HepG2 (cell line): ENCODE results near the gene SSR2. TPM values are rescaled to one million over a fixed set of nuclear protein-coding genes. Genes with fewer than 3 reads are reported as not detected.

ENCODE experiments used
- CHCHD3 ChIP-seq: sonication (generic); formaldehyde crosslinking; IDR thresholded peaks from 2 replicates; pipeline ENCODE4 v1.8.0; 2022; ENCODE audit warnings: mild to moderate bottlenecking, missing genetic modification reagents, moderate library complexity
- ELF1 ChIP-seq: sonication (generic); formaldehyde crosslinking; IDR thresholded peaks from 2 replicates; pipeline ENCODE4 v1.4.0; 2020; ENCODE audit warnings: missing genetic modification reagents
- FOSL2 ChIP-seq: sonication (generic); formaldehyde crosslinking; IDR thresholded peaks from 2 replicates; pipeline ENCODE4 v1.4.0; 2020; ENCODE audit warnings: missing genetic modification reagents
- MBD4 ChIP-seq: IDR thresholded peaks from 2 replicates; pipeline ENCODE4 v1.6.1; 2012; ENCODE audit warnings: low read length, inconsistent platforms, borderline replicate concordance
- MEIS1 ChIP-seq: sonication (generic); formaldehyde crosslinking; IDR thresholded peaks from 2 replicates; pipeline ENCODE4 v1.9.0; 2021; ENCODE audit warnings: mild to moderate bottlenecking, missing genetic modification reagents, moderate library complexity, borderline replicate concordance
- TBP ChIP-seq: sonication (generic); formaldehyde crosslinking; IDR thresholded peaks from 2 replicates; pipeline ENCODE4 v1.5.0; 2020; ENCODE audit warnings: missing genetic modification reagents
- TP53 ChIP-seq: sonication (generic); formaldehyde crosslinking; conservative IDR thresholded peaks from 2 replicates; pipeline ENCODE4 v1.4.0; 2020; ENCODE audit warnings: missing genetic modification reagents
- ZNF282 ChIP-seq: fragments of 450-650 bp; IDR thresholded peaks from 2 replicates; pipeline ENCODE4 v1.6.1; 2018; ENCODE audit not compliant: partially characterized antibody
- ZNF569 ChIP-seq: sonication (generic); formaldehyde crosslinking; IDR thresholded peaks from 2 replicates; pipeline ENCODE4 v1.5.0; 2020; ENCODE audit warnings: mild to moderate bottlenecking, missing genetic modification reagents, moderate library complexity, borderline replicate concordance
- ZNF629 ChIP-seq: sonication (generic); formaldehyde crosslinking; conservative IDR thresholded peaks from 2 replicates; pipeline ENCODE4 v1.5.0; 2020; ENCODE audit warnings: missing genetic modification reagents
- ZSCAN21 ChIP-seq: sonication (generic); formaldehyde crosslinking; IDR thresholded peaks from 2 replicates; pipeline ENCODE4 v1.8.0; 2022; ENCODE audit warnings: mild to moderate bottlenecking, missing genetic modification reagents, moderate library complexity, borderline replicate concordance
- polyA plus RNA-seq, 8 experiments: library from polyadenylated mRNA; depleted of rRNA in 3 of 8; stranded (reverse) in 7 of 8; unstranded in 1 of 8; fragments of >200 nt; fragmentation: Illumina TruSeq in 4 of 8; extraction: Trizol in 4 of 8; gene quantifications; 2 replicates each; pipeline versions ENCODE4 v1.2.1 to v1.2.3, GENCODE V29; 2011 to 2016; ENCODE audit warnings: low read depth in 4 of 8, missing spikeins in 1 of 8, mixed read lengths in 1 of 8; ENCODE audit not compliant: insufficient read depth in 1 of 8
- total RNA-seq, 5 experiments: library from RNA; depleted of rRNA; stranded (reverse); fragments of >200 nt; fragmentation: Illumina TruSeq; extraction: Trizol; gene quantifications; 2 replicates each; pipeline ENCODE4 v1.2.3, GENCODE V29; 2016; ENCODE audit warnings: low read depth in 1 of 5
- TF ChIP-seq, protein P1 (sequence below), 2 experiments: sonication (generic) in 1 of 2; formaldehyde crosslinking in 1 of 2; IDR thresholded peaks; 2 replicates each; pipeline versions ENCODE4 v1.6.1 to v1.9.0; 2014 to 2022; ENCODE audit warnings: antibody characterized with exemption in 1 of 2, borderline replicate concordance in 1 of 2, inconsistent platforms in 1 of 2, low read depth in 1 of 2, missing genetic modification reagents in 1 of 2
- TF ChIP-seq, protein P2 (sequence below): IDR thresholded peaks from 2 replicates; pipeline ENCODE4 v1.4.0; 2020; ENCODE audit warnings: mild to moderate bottlenecking, missing genetic modification reagents
- TF ChIP-seq, protein P3 (sequence below): sonication (generic); formaldehyde crosslinking; IDR thresholded peaks from 2 replicates; pipeline ENCODE4 v1.9.0; 2021; ENCODE audit warnings: missing genetic modification reagents, borderline replicate concordance

The SSR2 gene
- total and polyA plus RNA-seq, 2 of the 13 experiments (the other 11 are each of a cell fraction or from before 2014, with no cell fraction given), result 284 to 461 TPM

DNA sequence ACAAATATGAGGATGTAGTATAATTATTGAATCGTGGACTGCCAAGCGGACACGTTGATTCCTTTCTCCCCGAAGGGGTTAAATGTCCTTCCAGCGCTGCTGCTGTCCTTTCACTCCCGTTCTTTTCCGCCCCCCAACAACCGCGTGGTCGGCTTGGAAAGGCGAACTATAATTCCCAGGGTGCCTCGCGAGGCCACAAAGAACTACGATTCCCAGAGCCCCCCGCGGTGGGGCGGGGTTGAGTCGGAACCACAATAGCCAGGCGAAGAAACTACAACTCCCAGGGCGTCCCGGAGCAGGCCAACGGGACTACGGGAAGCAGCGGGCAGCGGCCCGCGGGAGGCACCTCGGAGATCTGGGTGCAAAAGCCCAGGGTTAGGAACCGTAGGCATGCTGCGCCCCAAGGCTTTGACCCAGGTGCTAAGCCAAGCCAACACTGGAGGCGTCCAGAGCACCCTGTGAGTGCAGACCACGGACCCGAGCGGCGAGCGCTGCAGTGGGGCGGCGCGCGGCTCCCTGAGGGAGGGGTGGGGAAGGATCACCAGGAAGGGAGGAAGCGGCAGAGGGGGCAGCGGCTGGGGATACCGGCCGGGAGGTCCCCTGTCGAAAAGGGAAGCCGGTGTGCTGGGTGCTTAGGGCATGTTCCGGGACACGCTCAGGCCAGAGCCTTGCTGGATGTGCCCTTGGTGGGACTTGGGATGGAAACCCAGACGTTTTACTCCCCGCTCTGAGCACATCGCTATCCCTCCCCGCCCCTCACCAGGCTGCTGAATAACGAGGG, 33.9 kb upstream of the SSR2 start, which contains the start of gene LAMTOR2 (continued):
- TF ChIP-seq, protein P1, sequence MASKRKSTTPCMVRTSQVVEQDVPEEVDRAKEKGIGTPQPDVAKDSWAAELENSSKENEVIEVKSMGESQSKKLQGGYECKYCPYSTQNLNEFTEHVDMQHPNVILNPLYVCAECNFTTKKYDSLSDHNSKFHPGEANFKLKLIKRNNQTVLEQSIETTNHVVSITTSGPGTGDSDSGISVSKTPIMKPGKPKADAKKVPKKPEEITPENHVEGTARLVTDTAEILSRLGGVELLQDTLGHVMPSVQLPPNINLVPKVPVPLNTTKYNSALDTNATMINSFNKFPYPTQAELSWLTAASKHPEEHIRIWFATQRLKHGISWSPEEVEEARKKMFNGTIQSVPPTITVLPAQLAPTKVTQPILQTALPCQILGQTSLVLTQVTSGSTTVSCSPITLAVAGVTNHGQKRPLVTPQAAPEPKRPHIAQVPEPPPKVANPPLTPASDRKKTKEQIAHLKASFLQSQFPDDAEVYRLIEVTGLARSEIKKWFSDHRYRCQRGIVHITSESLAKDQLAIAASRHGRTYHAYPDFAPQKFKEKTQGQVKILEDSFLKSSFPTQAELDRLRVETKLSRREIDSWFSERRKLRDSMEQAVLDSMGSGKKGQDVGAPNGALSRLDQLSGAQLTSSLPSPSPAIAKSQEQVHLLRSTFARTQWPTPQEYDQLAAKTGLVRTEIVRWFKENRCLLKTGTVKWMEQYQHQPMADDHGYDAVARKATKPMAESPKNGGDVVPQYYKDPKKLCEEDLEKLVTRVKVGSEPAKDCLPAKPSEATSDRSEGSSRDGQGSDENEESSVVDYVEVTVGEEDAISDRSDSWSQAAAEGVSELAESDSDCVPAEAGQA (IDR thresholded peaks at IDR 0.05; ENCODE audit: low read depth), result no peak
- TF ChIP-seq, protein P1 (CRISPR knock-in tag; IDR thresholded peaks at IDR 0.05; ENCODE audit: borderline replicate concordance), result no peak
- TF ChIP-seq ELF1 (CRISPR knock-in tag) (peak; percentile 96), ZNF629 (CRISPR knock-in tag) (0 out of 2 replicates have a peak, but pooled peaks have one; percentile 8), MBD4 (no peak), MEIS1 (CRISPR knock-in tag) (peak; percentile 77), ZSCAN21 (CRISPR knock-in tag) (no peak; the same call in 1 of the 2 replicates), CHCHD3 (no peak), FOSL2 (CRISPR knock-in tag) (peak; percentile 54), TBP (CRISPR knock-in tag) (0 out of 2 replicates have a peak, but pooled peaks have one; percentile 68), ZNF282 (no peak), TP53 (CRISPR knock-in tag) (no peak; the same call in 1 of the 2 replicates), ZNF569 (no peak)
- TF ChIP-seq, protein P2, sequence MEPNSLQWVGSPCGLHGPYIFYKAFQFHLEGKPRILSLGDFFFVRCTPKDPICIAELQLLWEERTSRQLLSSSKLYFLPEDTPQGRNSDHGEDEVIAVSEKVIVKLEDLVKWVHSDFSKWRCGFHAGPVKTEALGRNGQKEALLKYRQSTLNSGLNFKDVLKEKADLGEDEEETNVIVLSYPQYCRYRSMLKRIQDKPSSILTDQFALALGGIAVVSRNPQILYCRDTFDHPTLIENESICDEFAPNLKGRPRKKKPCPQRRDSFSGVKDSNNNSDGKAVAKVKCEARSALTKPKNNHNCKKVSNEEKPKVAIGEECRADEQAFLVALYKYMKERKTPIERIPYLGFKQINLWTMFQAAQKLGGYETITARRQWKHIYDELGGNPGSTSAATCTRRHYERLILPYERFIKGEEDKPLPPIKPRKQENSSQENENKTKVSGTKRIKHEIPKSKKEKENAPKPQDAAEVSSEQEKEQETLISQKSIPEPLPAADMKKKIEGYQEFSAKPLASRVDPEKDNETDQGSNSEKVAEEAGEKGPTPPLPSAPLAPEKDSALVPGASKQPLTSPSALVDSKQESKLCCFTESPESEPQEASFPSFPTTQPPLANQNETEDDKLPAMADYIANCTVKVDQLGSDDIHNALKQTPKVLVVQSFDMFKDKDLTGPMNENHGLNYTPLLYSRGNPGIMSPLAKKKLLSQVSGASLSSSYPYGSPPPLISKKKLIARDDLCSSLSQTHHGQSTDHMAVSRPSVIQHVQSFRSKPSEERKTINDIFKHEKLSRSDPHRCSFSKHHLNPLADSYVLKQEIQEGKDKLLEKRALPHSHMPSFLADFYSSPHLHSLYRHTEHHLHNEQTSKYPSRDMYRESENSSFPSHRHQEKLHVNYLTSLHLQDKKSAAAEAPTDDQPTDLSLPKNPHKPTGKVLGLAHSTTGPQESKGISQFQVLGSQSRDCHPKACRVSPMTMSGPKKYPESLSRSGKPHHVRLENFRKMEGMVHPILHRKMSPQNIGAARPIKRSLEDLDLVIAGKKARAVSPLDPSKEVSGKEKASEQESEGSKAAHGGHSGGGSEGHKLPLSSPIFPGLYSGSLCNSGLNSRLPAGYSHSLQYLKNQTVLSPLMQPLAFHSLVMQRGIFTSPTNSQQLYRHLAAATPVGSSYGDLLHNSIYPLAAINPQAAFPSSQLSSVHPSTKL (CRISPR knock-in tag), result 0 out of 2 replicates have a peak, but pooled peaks have one; percentile 20
- TF ChIP-seq, protein P3, sequence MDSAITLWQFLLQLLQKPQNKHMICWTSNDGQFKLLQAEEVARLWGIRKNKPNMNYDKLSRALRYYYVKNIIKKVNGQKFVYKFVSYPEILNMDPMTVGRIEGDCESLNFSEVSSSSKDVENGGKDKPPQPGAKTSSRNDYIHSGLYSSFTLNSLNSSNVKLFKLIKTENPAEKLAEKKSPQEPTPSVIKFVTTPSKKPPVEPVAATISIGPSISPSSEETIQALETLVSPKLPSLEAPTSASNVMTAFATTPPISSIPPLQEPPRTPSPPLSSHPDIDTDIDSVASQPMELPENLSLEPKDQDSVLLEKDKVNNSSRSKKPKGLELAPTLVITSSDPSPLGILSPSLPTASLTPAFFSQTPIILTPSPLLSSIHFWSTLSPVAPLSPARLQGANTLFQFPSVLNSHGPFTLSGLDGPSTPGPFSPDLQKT (CRISPR knock-in tag), result no peak
